ENCODE data around the gene CHST8.

CHST8 gene

GRCh38 chr19:33703438-33703750 is 81.6 kb downstream of the CHST8 start:
- DNase-seq (ENCODE audit: extremely low read depth, low read depth): no peak
- TF ChIP-seq, protein P1, sequence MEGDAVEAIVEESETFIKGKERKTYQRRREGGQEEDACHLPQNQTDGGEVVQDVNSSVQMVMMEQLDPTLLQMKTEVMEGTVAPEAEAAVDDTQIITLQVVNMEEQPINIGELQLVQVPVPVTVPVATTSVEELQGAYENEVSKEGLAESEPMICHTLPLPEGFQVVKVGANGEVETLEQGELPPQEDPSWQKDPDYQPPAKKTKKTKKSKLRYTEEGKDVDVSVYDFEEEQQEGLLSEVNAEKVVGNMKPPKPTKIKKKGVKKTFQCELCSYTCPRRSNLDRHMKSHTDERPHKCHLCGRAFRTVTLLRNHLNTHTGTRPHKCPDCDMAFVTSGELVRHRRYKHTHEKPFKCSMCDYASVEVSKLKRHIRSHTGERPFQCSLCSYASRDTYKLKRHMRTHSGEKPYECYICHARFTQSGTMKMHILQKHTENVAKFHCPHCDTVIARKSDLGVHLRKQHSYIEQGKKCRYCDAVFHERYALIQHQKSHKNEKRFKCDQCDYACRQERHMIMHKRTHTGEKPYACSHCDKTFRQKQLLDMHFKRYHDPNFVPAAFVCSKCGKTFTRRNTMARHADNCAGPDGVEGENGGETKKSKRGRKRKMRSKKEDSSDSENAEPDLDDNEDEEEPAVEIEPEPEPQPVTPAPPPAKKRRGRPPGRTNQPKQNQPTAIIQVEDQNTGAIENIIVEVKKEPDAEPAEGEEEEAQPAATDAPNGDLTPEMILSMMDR (IDR thresholded peaks at IDR 0.05; ENCODE audit: low read depth, low read length, missing control alignments): no peak
- H3K4me3 ChIP-seq (replicated peaks; ENCODE audit: low read depth, low read length): no peak overlapping the region

- DNase-seq (ENCODE audit: extremely low read depth, low read depth): no peak
Observed at GRCh38 chr19:33703821-33704220, 82.1 kb downstream of the CHST8 start.

GRCh38 chr19:33704271-33704670 is 82.5 kb downstream of the CHST8 start:
- no peak overlapping the region for H3K4me3 ChIP-seq (replicated peaks; ENCODE audit: low read depth, low read length)
- no peak for DNase-seq (ENCODE audit: extremely low read depth, low read depth)
- TF ChIP-seq, protein P1 (IDR thresholded peaks at IDR 0.05; ENCODE audit: low read depth, low read length, missing control alignments): no peak

More at GRCh38 chr19:33703821-33704220, 82.1 kb downstream of the CHST8 start:
- TF ChIP-seq, protein P1 (IDR thresholded peaks at IDR 0.05; ENCODE audit: low read depth, low read length, missing control alignments): no peak
- no peak overlapping the region for H3K4me3 ChIP-seq (replicated peaks; ENCODE audit: low read depth, low read length)

- TF ChIP-seq, protein P1 (IDR thresholded peaks at IDR 0.05; ENCODE audit: low read depth, low read length, missing control alignments): no peak
- no peak for DNase-seq (ENCODE audit: extremely low read depth, low read depth)
- H3K4me3 ChIP-seq (replicated peaks; ENCODE audit: low read depth, low read length): no peak overlapping the region
Observed at GRCh38 chr19:33705090-33705847, 83.5 kb downstream of the CHST8 start.

- TF ChIP-seq, protein P1 (IDR thresholded peaks at IDR 0.05; ENCODE audit: low read depth, low read length, missing control alignments): no peak
- DNase-seq (ENCODE audit: extremely low read depth, low read depth): no peak
- H3K4me3 ChIP-seq (replicated peaks; ENCODE audit: low read depth, low read length): no peak overlapping the region
Observed at GRCh38 chr19:33705860-33706259, 84.1 kb downstream of the CHST8 start.

- DNase-seq (ENCODE audit: extremely low read depth, low read depth): no peak
- TF ChIP-seq, protein P1 (IDR thresholded peaks at IDR 0.05; ENCODE audit: low read depth, low read length, missing control alignments): no peak
- H3K4me3 ChIP-seq (replicated peaks; ENCODE audit: low read depth, low read length): no peak overlapping the region
Observed at GRCh38 chr19:33706631-33707030, 84.9 kb downstream of the CHST8 start.

GRCh38 chr19:33712268-33712667 is 90.5 kb downstream of the CHST8 start:
- TF ChIP-seq, protein P1 (IDR thresholded peaks at IDR 0.05; ENCODE audit: low read depth, low read length, missing control alignments): no peak
- no peak for DNase-seq (ENCODE audit: extremely low read depth, low read depth)
- H3K4me3 ChIP-seq (replicated peaks; ENCODE audit: low read depth, low read length): no peak overlapping the region

Data from HFF-Myc (cell line).